NCI-H2196 (cell line): ENCODE data around the gene DENND2C.

Experiments used
- DNase-seq: peaks from one replicate; lab custom pipeline; 2025; ENCODE audit not compliant: unreplicated experiment; lab: John Stamatoyannopoulos, UW

The DENND2C gene

DNA sequence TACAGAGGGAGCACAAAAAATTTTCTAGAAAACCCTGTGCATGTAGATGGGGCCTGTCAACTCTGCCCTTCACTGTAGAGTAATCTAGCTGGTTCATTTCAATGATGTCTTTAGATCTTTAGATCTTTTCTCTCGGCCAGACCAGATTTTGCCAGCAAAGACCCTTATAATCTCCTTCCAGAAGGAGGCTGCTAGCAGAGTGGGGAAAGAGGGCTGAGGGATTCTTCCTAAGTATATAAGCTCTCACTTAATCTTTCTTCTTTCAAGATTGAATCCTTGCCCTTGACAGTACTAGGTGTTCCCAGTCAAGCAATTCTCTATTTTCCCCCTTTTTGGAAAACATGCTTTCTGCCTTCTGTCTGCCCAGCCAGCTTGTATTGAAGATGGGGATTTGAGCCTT lies 122.8 kb downstream of the DENND2C start:
- no peak for DNase-seq

DNA sequence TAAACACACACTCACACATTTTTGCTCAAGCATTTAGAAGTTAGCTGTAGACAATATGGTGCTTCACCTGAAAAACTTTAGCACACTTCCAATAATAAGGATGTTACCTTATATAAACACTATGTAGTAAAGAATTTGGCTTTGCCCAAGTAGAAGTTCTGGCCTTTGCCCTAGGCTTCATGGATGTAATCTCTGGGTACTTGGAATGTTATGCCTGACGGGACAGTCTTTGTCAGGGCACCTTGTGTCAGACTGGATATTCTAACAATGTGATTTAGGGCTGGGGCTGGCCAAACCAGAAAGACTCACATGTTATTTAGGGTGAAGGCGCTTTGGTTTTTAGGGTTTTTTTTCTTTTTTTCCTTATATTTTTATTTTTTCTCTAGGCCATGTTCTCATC lies 124.1 kb downstream of the DENND2C start:
- DNase-seq: no peak

DNA sequence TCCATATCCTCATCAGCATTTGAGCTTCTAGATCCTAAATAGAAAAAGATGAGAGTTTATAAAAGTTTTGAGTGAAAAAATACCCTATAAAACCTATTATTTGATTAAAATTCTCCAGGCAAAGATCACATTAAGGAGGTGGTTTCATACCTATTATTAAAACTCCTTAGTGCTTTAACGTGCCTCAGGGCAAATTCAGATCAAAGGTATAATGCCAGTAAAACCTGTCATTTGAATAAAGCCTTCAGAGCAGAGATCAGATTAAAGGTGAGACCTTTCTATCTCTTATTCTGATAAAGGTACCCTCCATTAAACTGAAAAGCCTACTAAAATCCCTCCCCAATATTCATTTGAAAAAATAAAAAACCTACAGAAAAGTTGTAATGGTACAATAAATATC lies 124.5 kb downstream of the DENND2C start:
- no peak for DNase-seq

DNA sequence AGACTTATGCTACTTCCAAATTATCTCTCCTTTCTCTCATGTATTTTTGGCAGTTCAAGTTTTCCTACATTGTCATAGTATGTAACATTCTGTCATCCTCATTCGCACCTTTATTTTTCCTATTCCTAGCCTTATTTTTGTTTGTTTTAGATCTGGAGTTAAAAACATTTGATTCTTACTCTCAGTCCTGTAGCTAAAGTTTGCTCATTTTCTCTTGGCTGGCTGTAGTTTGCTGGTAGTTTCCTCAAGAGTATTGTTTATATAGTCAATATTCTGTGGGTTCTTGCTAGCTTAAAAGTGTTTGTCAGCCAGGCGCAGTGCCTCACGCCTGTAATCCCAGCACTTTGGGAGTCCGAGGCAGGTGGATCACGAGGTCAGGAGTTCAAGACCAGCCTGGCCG lies 129.0 kb downstream of the DENND2C start:
- DNase-seq: no peak

DNA sequence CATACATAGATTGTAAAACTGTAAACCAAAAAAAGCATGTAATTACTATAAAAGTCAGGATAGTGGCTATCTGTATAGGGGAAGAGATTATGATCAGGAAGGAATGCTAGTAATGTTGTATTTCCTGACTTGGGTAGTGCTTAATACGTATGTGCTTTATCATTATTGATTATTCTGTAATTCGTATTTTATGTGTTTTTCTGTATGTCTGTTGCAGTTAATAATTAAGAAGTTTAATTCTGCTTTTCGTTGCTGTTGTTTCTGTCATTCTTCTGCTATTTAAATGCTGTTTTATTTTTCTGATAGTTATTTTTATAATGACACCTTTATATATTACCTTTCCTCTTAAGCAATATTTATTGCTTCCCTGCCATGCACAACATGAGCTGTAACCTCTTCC lies 129.6 kb downstream of the DENND2C start:
- no peak for DNase-seq

DNA sequence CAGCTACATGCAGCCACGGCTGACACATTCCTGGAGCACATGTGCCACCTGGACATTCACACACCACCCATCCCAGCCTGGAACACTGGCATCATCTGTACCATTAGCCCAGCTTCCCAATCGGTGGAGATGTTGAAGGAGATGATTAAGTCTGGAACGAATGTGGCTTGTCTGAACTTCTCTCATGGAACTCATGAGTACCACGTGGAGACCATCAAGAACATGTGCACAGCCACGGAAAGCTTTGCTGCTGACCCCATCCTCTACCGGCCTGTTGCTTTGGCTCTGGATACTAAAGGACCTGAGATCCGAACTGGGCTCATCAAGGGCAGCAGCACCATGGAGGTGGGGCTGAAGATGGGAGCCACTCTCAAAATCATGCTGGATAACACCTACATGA lies 133.8 kb downstream of the DENND2C start:
- no peak for DNase-seq

DNA sequence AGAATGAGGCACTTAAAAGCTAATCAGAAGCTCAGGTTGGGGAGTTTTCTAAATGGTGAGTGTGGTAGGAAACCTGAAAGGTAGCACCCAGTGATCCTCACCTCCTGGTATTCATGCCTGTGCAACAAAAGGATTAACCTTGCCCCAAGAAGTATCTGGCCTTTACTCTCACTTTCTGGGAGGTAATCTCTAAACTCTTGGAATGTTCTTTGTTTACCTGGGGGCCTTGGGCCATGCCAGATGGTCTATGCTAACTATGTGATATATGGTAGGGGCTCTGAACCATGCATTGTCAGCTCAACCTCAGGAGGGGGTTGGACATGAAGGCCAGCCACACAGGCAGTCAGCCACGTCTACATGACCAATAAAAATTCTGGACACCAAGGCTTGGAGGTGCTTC lies 134.4 kb downstream of the DENND2C start:
- DNase-seq: no peak
